Lower leg skin (tissue), 3 donors: ENCODE results near the gene ARMH3.

ENCODE experiments used
- CTCF ChIP-seq, 3 donors: fragments of 450-650 bp; IDR thresholded peaks; one replicate each; pipeline ENCODE4 v1.5.1; 2016; ENCODE audit warnings: antibody characterized with exemption in 3 of 3, mild to moderate bottlenecking in 3 of 3, moderate library complexity in 2 of 3
- POLR2A ChIP-seq, 2 donors: fragments of 450-650 bp; IDR thresholded peaks; one replicate each; pipeline ENCODE4 v1.6.1; 2016 to 2017; ENCODE audit warnings: antibody characterized with exemption in 2 of 2, mild to moderate bottlenecking in 1 of 2, moderate library complexity in 1 of 2

- TF ChIP-seq CTCF (IDR thresholded peaks at IDR 0.05) (no peak), POLR2A (IDR thresholded peaks at IDR 0.05) (no peak)
These were observed 116.8 kb downstream of the ARMH3 start for GRCh38 chr10:101939008-101939648.
